ENCODE results near the gene OR1I1. TPM values are rescaled to one million over a fixed set of nuclear protein-coding genes. Genes with fewer than 3 reads are reported as not detected.

Gene OR1I1
- total RNA-seq, 1 experiment from 2014 or later: not detected

GRCh38 chr19:15126131-15126910 lies 44.3 kb downstream of the OR1I1 start:
- in situ Hi-C loops (cut with HindIII; ENCODE audit: low pct_unique_long_range_greater_than_20kb, low sequenced_read_pairs): no loop called here
- DNase-seq (ENCODE audit: low read depth, low spot score): no peak

DNA sequence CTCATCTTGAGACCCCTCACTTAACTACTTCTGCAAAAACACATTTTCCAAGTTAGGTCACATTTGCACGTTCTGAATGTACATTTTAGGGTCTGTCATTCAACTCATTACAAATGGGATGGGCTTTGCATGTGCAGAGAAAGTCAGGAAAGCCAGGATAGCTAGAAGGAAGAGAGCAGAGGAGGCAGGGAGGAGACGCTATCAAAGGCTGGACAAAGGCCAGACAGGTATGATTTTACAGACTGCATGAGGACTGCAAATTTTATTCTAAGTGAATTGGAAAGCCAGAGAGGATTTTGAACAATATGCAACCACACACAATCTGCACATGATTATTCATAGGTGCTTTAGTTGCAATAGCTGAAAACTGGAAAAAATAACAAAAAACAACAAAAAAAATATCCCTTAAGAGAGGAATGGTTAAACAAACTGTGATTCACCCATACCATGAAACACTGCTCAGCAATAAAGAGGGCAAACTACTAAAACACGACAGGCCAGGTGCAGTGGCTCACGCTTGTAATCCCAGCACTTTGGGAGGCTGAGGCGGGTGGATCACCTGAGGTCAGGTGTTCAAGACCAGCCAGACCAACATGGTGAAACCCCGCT lies 46.3 kb downstream of the OR1I1 start:
- in situ Hi-C loops (cut with HindIII; ENCODE audit: low pct_unique_long_range_greater_than_20kb, low sequenced_read_pairs): no loop called here
- no peak for DNase-seq (ENCODE audit: low read depth, low spot score)

- in situ Hi-C loops (cut with HindIII; ENCODE audit: low pct_unique_long_range_greater_than_20kb, low sequenced_read_pairs): no loop called here
- DNase-seq (ENCODE audit: low read depth, low spot score): no peak
Measured at GRCh38 chr19:15129856-15130585, 48.0 kb downstream of the OR1I1 start.

GRCh38 chr19:15136234-15136954 lies 54.4 kb downstream of the OR1I1 start:
- in situ Hi-C loops (cut with HindIII; ENCODE audit: low pct_unique_long_range_greater_than_20kb, low sequenced_read_pairs): no loop called here
- no peak for DNase-seq (ENCODE audit: low read depth, low spot score)

- DNase-seq (ENCODE audit: low read depth, low spot score): no peak
- in situ Hi-C loops (cut with HindIII; ENCODE audit: low pct_unique_long_range_greater_than_20kb, low sequenced_read_pairs): no loop called here
Measured at GRCh38 chr19:15137777-15138176, 55.8 kb downstream of the OR1I1 start.

DNA sequence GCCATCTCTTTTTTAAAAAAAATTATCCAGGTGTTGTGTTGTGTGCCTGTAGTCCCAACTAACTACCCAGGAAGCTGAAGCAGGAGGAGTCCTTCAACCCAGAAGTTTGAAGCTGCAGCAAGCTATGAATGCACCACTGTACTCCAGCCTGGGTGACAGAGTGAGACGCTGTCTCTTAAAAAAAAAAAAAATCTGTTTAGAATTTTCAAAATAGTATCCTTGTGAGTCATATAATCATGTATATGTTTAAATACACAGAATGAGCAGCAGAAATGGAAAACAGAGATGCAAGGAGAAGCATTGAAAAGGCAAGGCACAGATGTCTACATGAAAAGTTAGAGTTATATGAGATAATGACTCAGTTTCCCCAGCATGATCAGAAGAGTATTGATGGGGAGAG lies 56.4 kb downstream of the OR1I1 start:
- no peak for DNase-seq (ENCODE audit: low read depth, low spot score)
- in situ Hi-C loops (cut with HindIII; ENCODE audit: low pct_unique_long_range_greater_than_20kb, low sequenced_read_pairs): no loop called here

DNA sequence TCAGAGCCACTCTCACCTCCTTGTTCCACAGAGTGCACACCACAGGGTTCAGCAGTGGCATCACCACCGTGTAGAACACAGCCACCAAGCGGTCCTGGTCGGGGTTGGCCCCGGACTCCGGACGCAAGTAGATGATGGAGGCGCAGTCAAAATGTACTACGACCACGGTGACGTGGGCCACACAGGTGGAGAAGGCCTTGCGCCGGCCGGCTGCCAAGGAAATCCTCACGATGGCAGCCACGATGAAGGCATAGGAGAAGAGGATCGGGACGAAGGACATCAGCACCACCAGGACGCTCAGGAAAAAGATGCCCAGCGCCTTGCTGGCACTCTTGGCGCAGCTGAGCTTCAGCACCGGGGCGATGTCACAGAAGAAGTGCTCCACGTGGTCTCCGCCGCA lies 59.1 kb downstream of the OR1I1 start:
- DNase-seq (ENCODE audit: low read depth, low spot score): no peak
- in situ Hi-C loops (cut with HindIII; ENCODE audit: low pct_unique_long_range_greater_than_20kb, low sequenced_read_pairs): no loop called here

GRCh38 chr19:15142313-15142712 lies 60.3 kb downstream of the OR1I1 start:
- peak; percentile 26 for DNase-seq (ENCODE audit: low read depth, low spot score)
- in situ Hi-C loops (cut with HindIII; ENCODE audit: low pct_unique_long_range_greater_than_20kb, low sequenced_read_pairs): no loop called here

Other genes with a start within 250 kb of the OR1I1 start
- 0.43 and 0.79 TPM in 2 replicates for gene OR7A5, start 247.0 kb upstream of the OR1I1 start, total RNA-seq (2014; rRNA removed; shearing (Covaris generic))
- 0.05 and 0.11 TPM in 2 replicates for gene OR7C1, start 247.0 kb upstream of the OR1I1 start, total RNA-seq (2014; rRNA removed; shearing (Covaris generic))
- not detected in 2 replicates for gene OR7A10, start 233.3 kb upstream of the OR1I1 start, total RNA-seq (2014; rRNA removed; shearing (Covaris generic))
- gene OR7A17, start 196.1 kb upstream of the OR1I1 start, total RNA-seq (2014; rRNA removed; shearing (Covaris generic)): not detected in 2 replicates
- gene OR7C2, start 140.7 kb upstream of the OR1I1 start, total RNA-seq (2014; rRNA removed; shearing (Covaris generic)): not detected in 2 replicates
- gene SLC1A6, start 102.3 kb upstream of the OR1I1 start, total RNA-seq (2014; rRNA removed; shearing (Covaris generic)): not detected in 2 replicates
- gene CASP14, start 32.7 kb upstream of the OR1I1 start, total RNA-seq (2014; rRNA removed; shearing (Covaris generic)): not detected in 2 replicates
- 9.2 and 11.4 TPM in 2 replicates for gene SYDE1, start 25.2 kb downstream of the OR1I1 start, total RNA-seq (2014; rRNA removed; shearing (Covaris generic))
- gene NOTCH3, start 118.8 kb downstream of the OR1I1 start, total RNA-seq (2014; rRNA removed; shearing (Covaris generic)): 1.4 and 1.9 TPM in 2 replicates
- not detected in 2 replicates for gene EPHX3, start 150.2 kb downstream of the OR1I1 start, total RNA-seq (2014; rRNA removed; shearing (Covaris generic))

All from SK-MEL-5 (cell line).